ENCODE data around the gene TMC5.
A peak's percentile ranks its signal among the peaks of the same experiment; 100 is the strongest.
"Not testable (repeated sequence)": the region's sequence is repeated elsewhere in the genome, so short reads cannot be mapped to it uniquely, and the experiment has no call there.

Gene TMC5, protein sequence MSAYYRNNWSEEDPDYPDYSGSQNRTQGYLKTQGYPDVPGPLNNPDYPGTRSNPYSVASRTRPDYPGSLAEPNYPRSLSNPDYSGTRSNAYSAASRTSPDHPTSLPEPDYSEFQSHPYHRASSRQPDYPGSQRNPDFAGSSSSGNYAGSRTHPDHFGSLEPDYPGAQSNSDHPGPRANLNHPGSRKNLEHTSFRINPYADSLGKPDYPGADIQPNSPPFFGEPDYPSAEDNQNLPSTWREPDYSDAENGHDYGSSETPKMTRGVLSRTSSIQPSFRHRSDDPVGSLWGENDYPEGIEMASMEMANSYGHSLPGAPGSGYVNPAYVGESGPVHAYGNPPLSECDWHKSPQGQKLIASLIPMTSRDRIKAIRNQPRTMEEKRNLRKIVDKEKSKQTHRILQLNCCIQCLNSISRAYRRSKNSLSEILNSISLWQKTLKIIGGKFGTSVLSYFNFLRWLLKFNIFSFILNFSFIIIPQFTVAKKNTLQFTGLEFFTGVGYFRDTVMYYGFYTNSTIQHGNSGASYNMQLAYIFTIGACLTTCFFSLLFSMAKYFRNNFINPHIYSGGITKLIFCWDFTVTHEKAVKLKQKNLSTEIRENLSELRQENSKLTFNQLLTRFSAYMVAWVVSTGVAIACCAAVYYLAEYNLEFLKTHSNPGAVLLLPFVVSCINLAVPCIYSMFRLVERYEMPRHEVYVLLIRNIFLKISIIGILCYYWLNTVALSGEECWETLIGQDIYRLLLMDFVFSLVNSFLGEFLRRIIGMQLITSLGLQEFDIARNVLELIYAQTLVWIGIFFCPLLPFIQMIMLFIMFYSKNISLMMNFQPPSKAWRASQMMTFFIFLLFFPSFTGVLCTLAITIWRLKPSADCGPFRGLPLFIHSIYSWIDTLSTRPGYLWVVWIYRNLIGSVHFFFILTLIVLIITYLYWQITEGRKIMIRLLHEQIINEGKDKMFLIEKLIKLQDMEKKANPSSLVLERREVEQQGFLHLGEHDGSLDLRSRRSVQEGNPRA

DNA sequence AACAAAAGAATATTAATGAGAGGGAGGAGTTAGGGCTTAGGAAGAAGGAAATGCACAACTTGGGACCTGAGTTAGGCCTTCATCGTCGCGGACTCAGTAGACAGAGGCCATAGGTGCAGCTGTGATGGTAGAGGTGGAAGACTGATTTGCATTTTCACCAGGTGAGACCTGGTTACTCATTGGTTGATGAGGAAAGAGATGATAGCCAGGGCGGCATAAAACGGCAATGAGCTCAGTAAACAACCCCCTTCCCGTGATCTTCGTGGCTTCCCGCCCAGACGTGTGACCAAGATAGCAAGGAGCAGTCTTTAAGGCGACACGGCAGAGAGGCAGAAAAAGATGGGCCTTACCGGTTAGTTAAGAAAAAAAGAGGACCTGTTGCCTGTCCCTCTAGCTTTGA, at the start of gene TMC5:
Gene TMC5, plus strand, starts transcription at position 244 of the 400 bp plus-strand sequence. CDS start 22,156 bp downstream, outside the sequence.
- DNase-seq (ENCODE audit: low spot score), result no peak

DNA sequence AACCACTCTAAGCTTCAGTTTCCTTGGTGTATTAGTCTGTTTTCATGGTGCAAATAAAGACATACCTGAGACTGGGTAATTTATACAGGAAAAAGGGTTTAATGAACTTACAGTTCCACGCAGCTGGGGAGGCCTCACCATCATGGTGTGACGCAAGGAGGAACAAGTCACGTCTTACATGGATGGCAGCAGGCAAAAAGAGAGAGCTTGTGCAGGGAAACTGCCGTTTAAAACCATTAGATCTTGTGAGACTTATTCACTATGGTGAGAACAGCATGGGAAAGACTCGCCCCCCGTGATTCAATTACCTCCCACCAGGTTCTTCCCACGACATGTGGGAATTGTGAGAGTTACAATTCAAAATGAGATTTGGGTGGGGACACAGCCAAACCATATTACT, 45.1 kb upstream of the TMC5 start:
- not testable (repeated sequence) for DNase-seq (ENCODE audit: low spot score)

DNA sequence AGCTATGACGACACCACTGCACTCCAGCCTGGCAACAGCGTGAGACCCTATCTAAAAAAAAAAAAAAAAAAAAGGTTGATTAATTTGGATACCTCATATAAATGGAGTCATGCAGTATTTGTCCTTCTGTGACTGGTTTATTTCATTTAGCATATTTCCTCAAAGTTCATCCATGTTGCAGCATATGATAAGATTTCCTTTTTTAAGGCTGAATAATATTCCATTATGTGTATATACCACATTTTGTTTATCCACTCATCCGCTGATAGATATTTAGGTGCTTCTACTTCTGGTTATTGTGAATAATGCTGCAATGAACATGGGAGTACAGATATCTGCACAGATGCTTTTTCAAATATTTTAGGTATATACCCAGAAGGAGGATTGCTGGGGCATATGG, 43.3 kb upstream of the TMC5 start:
- DNase-seq (ENCODE audit: low spot score), result no peak

DNA sequence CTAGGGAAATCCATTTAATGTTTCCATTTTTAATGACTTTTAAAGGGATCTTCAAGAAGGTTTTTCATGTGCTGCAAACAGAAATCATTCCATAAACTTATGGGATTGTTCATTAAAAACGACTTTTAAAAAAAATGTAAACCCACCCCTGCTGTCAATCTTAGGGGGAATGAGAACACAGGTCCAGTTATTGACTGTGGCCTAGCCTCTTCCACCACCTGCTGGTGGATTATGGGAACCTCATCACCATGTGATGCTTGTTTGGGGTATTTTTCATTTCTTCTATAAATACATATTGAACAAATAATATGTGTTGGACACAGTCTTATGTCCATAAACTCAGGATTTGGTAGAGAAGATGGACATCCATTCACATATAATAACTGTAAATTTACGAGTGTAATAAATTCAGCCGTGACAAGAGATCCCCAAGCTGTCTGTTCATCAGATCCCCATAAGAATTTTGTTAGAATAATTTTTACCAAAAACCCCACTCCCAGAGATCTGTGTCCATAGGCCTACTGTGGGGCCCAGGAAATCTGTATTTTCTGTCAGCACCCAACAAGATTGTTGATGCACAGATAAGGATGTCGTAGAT, 42.0 kb upstream of the TMC5 start:
- peak; percentile 35 for DNase-seq (ENCODE audit: low spot score)

DNA sequence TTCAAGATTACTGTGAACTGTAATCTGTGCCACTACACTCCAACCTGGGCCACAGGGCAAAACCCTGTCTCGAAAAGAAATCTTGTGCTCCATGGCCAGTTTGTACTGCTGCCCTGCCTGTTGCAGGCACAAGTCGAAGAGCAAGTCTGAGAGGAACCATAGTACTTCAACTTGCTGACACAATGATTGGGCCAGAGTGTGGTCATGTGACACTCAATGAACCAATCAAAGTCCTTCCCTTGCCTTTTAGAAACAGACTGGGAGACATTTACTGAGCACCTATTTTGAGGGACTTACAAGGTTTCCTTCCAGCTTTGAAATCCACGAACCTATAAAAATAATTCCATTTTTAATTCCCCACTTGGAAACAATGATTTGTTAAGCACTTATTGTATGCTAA, 39.8 kb upstream of the TMC5 start:
- no peak for DNase-seq (ENCODE audit: low spot score)

DNA sequence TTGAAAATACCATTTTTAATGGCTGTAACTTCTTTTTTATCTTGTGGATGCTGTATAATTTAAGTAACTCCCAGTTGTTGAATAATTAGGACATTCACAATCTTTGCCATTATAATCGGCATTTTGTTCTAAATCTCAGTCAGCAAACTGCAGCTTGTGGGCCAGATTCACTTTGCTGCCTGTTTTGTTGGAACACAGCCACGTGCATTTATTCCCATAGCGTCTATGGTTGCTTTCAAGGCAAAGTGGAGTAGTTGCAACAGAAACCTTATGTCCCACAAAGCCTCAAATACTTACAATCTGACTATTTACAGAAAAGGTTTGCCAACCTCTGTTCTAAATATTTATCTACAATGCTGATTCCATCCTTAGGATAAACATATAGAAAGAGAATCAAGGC, 39.2 kb upstream of the TMC5 start:
- DNase-seq (ENCODE audit: low spot score), result no peak

DNA sequence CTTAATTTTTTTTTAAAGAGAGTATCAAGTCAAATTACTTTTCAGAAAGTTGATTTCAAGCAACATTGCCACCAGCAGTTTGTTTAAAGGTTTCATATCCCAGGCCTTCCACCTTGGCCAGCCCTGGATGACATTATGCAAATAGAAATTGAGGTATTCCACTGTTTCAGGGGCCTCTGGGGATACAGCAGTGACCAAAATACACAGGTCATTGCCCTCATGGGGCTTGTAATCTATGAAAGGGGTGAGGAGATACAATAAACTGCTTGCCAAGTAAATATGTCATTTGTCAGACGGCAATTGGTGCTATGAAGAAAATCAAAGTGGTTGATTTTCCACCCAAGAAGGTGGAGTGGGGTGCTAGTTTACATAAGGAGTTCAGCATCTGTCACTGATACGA, 37.8 kb upstream of the TMC5 start:
- no peak for DNase-seq (ENCODE audit: low spot score)

DNA sequence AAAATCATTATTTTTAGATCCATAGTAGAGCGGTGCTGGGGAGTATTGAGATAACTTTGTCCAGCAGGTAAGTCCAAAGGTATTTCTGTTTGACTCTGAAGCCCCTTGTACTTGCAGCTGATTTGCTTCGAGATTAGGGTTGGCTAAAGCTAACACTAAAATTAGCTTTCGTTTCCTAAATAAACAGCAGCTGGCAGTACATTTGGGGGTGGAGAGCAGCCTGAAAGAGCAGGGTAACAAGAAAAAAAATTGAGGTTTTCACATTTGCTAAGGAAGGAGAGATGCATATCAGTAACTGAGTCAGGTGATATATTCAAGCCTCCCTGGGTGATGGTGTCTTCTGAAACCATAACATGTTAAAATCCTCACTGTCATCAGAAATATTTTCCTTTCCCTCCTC, 37.4 kb upstream of the TMC5 start:
- no peak for DNase-seq (ENCODE audit: low spot score)

DNA sequence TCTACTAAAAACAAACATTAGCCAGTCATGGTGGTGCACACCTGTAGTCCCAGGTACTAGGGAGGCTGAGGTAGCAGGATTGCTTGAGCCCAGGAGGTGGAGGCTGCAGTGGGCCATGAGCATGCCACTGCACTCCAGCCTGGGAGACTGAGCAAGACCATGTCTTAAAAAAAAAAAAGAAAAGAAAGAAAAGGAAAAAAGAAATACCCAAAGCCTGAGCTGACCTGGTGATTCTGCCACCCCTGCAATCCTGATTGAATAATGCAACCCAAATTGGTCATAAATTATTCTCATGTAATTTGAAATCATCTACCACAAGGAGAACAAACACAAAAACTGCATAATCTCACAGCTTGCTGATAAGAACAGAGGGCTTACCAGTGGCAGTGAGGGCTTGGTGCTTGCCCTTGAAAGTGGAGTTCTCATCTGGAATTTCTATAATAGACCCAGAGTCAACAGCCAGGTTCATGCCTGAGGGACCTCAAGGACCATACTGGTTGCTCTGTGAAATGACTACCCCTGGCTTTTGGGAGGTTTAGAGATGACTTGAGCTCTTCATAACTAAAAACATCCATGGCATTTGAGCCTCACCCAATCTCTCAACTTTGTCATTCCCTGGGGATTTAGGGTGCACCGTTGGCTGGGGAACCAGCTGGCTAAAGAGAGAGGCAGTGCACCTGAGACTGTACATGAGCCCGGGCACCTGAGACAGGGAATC, 35.4 kb upstream of the TMC5 start:
- DNase-seq (ENCODE audit: low spot score), result no peak

DNA sequence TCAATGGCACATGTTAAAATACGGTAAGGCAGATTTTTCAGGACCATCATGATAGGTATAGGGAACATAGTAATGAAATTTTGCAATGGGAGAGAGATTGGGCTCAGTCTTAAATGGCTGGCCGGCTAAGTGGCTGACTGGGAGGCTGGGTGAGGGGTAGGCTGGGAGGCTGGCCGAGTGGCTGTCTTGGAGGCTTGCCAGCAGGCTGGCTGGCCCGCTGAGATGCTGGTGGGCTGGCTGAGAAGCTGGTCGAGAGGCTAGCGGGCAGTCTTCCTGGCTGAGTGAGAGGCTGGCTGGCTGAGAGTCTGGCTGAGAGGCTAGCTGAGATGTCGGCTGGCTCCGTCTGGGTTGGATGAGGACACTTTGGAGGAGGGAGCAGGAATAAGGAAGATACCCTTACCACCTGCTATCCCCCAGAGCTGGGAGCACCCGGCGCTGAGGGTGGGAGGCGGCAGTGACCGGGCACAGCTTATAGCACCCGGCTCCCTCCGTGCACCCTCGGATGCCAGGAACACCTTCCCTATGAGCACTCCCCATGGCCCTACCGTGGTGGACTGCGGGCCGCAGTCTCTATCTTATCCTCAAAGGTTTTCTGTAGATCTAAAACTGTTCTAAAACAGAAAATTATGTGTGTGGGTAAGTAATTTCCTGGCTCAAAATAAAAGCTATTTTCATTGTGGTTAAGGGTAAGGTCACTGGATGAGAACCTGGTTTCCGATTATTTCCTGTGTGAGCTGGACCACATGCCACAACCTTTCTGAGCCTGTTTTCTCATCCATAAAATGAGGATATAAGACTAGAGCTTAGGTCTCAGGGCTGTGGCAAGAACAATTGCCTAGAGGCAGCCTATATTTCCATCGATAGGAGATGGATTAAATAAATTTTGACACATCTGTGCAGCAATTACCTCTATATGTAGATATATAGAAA, 34.5 kb upstream of the TMC5 start:
- DNase-seq (ENCODE audit: low spot score), result no peak

DNA sequence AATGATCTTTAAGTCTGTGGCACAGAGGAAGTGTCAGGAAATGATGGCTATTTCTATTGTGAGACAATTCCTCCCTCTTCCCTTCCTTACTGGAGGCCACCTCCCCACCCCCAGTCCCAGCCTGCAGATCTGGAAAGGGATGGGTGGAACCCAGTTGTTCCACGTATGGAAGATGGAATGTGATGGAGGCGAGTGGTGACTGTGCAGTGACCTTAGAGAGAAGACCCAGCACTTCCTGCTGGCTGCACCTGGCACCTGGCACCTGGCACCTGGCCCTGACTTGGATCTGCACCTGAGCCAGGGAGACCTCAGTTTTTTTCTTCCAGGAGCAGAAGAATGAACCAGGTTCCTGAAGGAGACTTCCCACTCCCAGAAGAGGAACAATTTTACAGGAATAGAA, 33.0 kb upstream of the TMC5 start:
- DNase-seq (ENCODE audit: low spot score), result peak; percentile 73

DNA sequence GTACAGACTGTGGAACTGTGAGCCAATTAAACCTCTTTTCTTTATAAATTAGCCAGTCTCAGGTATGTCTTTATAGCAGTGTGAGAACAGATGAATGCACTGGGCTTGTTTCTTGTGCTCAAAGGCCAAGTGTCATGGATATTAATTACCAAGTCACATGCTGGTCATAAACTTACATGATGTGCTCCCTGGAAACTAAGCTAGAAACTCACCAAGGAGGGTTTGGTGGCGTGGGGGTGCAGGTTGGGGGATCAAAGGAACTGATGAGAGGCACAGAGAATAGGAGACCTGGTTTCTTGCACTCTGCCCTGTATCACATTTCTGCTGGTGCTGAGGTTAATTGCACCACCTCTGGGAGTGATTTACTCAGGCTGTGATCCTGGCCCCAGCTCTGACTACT, 31.2 kb upstream of the TMC5 start:
- DNase-seq (ENCODE audit: low spot score), result no peak

DNA sequence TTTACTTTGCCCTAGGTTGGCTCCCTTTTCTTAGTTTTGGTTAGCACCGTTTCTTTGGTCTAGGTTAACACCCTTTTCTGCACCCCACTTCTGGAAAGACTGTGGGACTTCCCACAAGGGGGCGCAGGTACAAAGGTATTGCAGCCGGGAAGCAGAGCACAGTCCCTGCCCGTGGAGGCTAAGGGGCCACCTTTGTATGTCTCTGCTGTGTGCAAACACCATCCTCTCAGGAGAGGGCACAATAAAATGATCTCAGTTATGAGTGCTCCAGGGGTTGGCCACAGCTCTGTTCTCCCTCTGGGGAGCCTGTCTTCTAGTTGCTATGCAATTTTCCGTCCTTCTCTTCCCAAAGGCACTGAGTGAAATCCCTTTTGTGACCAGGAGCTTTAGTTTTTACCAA, 28.4 kb upstream of the TMC5 start:
- peak; percentile 63 for DNase-seq (ENCODE audit: low spot score)

DNA sequence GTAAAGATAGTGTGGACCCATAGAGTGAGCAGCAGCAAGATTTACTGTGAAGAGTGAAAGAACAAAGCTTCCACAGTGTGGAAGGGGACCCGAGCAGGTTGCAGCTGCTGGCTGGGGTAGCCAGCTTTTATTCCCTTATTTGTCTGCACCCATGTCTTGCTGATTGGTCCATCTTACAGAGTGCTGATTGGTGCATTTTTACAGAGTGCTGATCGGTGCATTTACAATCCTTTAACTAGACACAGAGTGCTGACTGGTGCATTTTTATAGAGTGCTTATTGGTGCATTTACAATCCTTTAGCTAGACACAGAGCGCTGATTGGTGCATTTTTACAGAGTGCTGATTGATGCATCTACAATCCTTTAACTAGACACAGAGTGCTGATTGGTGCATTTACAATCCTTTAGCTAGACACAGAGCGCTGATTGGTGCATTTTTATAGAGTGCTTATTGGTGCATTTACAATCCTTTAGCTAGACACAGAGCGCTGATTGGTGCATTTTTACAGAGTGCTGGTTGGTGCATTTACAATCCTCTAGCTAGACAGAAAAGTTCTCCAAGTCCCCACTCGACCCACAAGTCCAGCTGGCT, 26.4 kb upstream of the TMC5 start:
- DNase-seq (ENCODE audit: low spot score), result not testable (repeated sequence)

DNA sequence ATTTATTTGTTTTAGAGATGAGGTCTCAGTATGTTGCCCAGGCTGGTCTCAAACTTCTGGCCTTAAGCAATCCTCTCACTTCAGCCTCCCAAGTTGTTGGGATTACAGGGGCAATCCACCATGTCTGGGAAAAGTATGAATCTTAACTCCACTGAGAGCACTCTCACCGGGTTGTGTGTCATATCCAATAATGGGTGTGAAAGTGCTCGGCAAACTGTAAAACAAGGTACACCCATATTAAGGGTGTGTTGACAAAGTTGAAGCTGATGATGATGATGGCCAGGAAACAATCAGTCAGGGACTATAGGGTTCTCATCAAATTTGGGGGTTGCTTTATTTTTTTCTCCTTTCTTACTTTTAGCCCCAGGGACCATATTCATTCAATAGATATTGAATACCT, 25.3 kb upstream of the TMC5 start:
- no peak for DNase-seq (ENCODE audit: low spot score)

DNA sequence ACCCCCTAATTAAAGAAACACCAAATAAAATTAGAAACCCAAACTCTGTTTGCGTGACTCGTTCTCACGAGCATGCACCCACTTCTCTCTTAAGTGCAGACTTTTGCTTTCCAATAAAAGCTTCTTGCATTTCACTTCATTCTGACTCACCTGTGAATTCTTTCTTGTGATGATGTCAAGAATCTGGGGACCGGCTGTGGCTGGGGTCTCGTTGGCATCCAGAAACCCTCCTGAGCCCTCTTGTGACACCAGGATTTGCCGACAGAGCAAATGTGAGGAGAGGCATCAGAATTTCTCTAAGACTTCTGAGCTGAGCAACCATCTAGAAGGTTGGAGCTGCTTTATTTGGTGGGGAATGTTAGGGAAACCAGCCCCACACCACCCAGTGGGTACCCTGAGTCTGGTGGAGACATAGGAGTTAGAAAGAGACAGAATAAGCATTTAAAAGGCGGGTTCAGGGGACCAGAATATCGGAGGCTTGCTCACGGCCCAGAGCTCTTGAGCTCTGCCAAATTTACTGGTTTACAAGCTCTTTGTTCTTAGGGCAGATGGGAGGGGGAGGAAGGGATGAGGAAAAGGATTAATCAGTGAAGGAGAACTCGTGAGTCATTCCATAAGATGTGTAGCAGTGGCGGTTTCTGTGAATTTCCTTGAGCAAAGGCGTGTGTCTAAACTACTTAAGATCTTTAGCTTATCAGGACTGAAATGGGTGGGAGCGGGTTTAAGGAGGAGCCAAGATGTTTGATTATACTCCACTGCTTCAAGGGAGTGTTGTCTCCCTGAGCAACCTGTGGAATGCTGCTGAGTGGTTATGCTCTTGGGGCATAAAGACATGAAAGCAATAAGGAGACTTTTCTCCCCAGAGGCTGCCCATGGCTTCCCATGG, 24.2 kb upstream of the TMC5 start:
- no peak for DNase-seq (ENCODE audit: low spot score)

DNA sequence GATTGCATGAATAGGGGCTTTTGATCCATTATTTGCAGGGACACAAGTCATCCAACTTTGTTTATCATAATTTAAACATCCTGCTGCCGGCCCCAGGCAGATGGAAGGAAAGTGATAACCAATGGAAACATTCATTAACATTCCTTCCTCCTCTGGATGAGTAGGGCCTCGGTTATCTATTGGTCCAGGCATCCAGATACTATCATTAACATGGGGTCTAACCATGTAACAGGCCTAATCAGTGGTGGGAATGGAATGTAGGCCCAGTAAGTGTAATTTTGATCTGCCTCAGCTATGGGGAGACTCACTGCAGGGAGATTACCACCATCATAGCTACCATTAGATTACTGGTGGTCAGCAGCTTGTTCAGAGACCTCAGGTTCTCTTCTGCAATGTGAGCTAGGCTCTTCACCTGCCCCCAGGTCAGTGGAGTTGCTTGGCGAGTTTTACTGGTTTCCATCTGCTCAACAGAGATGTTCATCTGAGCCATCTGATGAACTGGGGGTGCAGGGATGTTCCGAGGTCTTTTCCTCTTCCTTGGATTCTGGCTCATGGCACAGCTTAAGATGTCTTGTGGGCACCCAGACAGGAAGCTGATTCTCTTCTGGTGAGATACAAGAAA, 21.9 kb upstream of the TMC5 start:
- DNase-seq (ENCODE audit: low spot score), result not testable (repeated sequence)

DNA sequence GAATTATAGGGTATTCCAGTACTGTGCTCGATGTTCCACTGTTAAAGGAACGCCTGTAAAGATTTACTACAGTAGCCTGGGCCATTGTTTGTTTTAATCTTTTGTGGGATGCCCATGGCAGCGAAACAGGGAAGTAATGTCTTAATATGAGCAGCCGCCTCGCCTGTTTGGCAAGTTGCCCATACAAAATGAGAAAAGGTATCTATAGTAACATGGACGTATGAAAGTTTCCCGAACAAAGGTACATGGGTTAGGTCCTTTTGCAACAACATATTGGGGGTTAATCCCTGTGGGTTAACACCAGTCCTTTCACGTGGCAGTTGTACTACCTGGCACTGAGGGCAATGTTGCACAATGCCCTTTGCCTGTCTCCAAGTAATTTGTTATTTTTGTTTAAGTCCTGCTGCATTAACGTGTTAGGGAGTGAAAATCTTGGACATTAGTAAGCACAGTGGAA, 21.1 kb upstream of the TMC5 start:
- no peak for DNase-seq (ENCODE audit: low spot score)

DNA sequence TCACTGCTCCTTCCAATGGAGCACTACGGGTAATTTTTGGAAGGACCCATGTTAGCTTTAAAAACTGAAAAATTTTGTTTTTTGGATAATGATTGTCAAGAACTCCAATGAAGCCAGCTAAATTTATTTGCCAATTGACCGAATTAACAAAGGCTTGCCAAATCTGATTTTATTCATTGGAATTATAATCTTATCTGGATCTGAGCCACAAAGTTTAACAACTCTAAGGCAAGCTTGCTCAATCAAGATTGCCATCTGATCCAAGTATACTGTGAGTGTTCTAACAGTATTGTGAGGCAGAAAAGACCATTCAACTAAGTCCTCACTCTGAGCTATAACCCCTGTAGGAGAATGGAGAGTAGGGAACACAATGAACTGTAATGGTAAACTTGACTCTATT, 20.3 kb upstream of the TMC5 start:
- DNase-seq (ENCODE audit: low spot score), result not testable (repeated sequence)
